Astrocyte (in vitro differentiated cells and primary cell): ENCODE data around the gene MPEG1. TPM values are rescaled to one million over a fixed set of nuclear protein-coding genes. Genes with fewer than 3 reads are reported as not detected.
A peak's percentile ranks its signal among the peaks of the same experiment; 100 is the strongest.

Source experiments
- DNase-seq: peaks from one replicate; pipeline ENCODE4 v3.0.0-alpha.2; 2010; ENCODE audit warnings: low read depth
- FAIRE-seq: peaks from 2 replicates; lab custom pipeline; 2011; peaks lifted over from hg19 to GRCh38; lab: Jason Lieb, UNC
- H2AFZ ChIP-seq: 2 replicates; pipeline ENCODE4 v1.6.0; 2012; ENCODE audit warnings: low read depth, low read length, inconsistent platforms
- H3K27ac ChIP-seq: 2 replicates; pipeline ENCODE4 v1.5.1; 2011; ENCODE audit warnings: low read depth, low read length, inconsistent platforms
- H3K27me3 ChIP-seq: 2 replicates; pipeline ENCODE4 v1.6.0; 2011; ENCODE audit warnings: low read length, inconsistent platforms; ENCODE audit not compliant: insufficient read depth
- H3K36me3 ChIP-seq: 2 replicates; pipeline ENCODE4 v1.5.1; 2011; ENCODE audit warnings: low read length, inconsistent platforms; ENCODE audit not compliant: insufficient read depth
- H3K4me1 ChIP-seq: 2 replicates; pipeline ENCODE4 v1.5.1; 2011; ENCODE audit warnings: low read length, inconsistent platforms; ENCODE audit not compliant: insufficient read depth
- H3K4me2 ChIP-seq: 2 replicates; pipeline ENCODE4 v1.6.0; 2012; ENCODE audit warnings: low read length, inconsistent platforms
- H3K4me3 ChIP-seq: 2 replicates; pipeline ENCODE4 v1.5.1; 2011; ENCODE audit warnings: low read depth, mild to moderate bottlenecking, low read length, inconsistent platforms; ENCODE audit not compliant: insufficient read depth
- H3K79me2 ChIP-seq: 2 replicates; pipeline ENCODE4 v1.6.0; 2012; ENCODE audit warnings: mild to moderate bottlenecking, low read length, inconsistent platforms; ENCODE audit not compliant: insufficient read depth
- H3K9ac ChIP-seq: 2 replicates; pipeline ENCODE4 v1.6.0; 2012; ENCODE audit warnings: mild to moderate bottlenecking, low read length, inconsistent platforms
- H3K9me3 ChIP-seq: 2 replicates; pipeline ENCODE4 v1.5.1; 2012; ENCODE audit warnings: low read depth, mild to moderate bottlenecking, low read length, inconsistent platforms; ENCODE audit not compliant: insufficient read depth
- H4K20me1 ChIP-seq: 2 replicates; pipeline ENCODE4 v1.6.0; 2012; ENCODE audit warnings: low read length, inconsistent platforms; ENCODE audit not compliant: insufficient read depth
- H3K27ac Mint-ChIP-seq: one replicate; pipeline ENCODE4 v1.8.0; 2021; ENCODE audit warnings: mild to moderate bottlenecking, mixed read lengths; ENCODE audit not compliant: unreplicated experiment
- H3K27me3 Mint-ChIP-seq: one replicate; pipeline ENCODE4 v1.8.0; 2021; ENCODE audit warnings: low read depth, mixed read lengths; ENCODE audit not compliant: unreplicated experiment
- H3K36me3 Mint-ChIP-seq: one replicate; pipeline ENCODE4 v1.8.0; 2021; ENCODE audit warnings: low read depth, mixed read lengths; ENCODE audit not compliant: unreplicated experiment
- H3K4me1 Mint-ChIP-seq: one replicate; pipeline ENCODE4 v1.8.0; 2021; ENCODE audit warnings: low read depth, mixed read lengths; ENCODE audit not compliant: unreplicated experiment
- H3K4me3 Mint-ChIP-seq: one replicate; pipeline ENCODE4 v1.8.0; 2021; ENCODE audit warnings: mild to moderate bottlenecking, moderate library complexity, mixed read lengths; ENCODE audit not compliant: unreplicated experiment
- H3K9me3 Mint-ChIP-seq: one replicate; pipeline ENCODE4 v1.8.0; 2021; ENCODE audit warnings: mild to moderate bottlenecking, mixed read lengths; ENCODE audit not compliant: unreplicated experiment
- CTCF ChIP-seq: IDR thresholded peaks from 2 replicates; pipeline ENCODE4 v1.5.1; 2011; ENCODE audit warnings: low read depth, mild to moderate bottlenecking, inconsistent platforms, low read length, moderate library complexity; ENCODE audit not compliant: insufficient read depth
- EZH2 ChIP-seq: IDR thresholded peaks from 2 replicates; pipeline ENCODE4 v1.6.1; 2012; ENCODE audit warnings: mild to moderate bottlenecking, low read length, inconsistent platforms; ENCODE audit not compliant: insufficient read depth
- total RNA-seq: library from RNA; stranded (reverse); gene quantifications from 2 replicates; pipeline ENCODE4 v1.2.1, GENCODE V29; 2021

Gene MPEG1
- total RNA-seq, 1 donor from 2014 or later: not detected

- H3K4me1 Mint-ChIP-seq: peaks cover 43% of the 10 kb centered on the region
- Histone ChIP-seq H4K20me1 (no peaks in the 10 kb centered on the region), H3K36me3 (no peaks in the 10 kb centered on the region), H3K4me1 (peaks cover 20% of the 10 kb centered on the region), H3K4me3 (no peak overlapping the region), H3K27me3 (peaks cover 46% of the 10 kb centered on the region), H3K9ac (no peak overlapping the region), H3K79me2 (no peaks in the 10 kb centered on the region), H3K27ac (no peak overlapping the region), H3K9me3 (no peaks in the 10 kb centered on the region), H2AFZ (no peak overlapping the region), H3K4me2 (peak overlapping the region; percentile 59)
- FAIRE-seq: peak; percentile 34
- H3K27me3 Mint-ChIP-seq: peaks cover 13% of the 10 kb centered on the region
- H3K36me3 Mint-ChIP-seq: peaks cover 22% of the 10 kb centered on the region
- TF ChIP-seq CTCF (peak; percentile 63), EZH2 (no peak)
- H3K9me3 Mint-ChIP-seq: no peaks in the 10 kb centered on the region
- peak overlapping the region; percentile 63 for H3K4me3 Mint-ChIP-seq
- H3K27ac Mint-ChIP-seq: peak overlapping the region; percentile 81
- DNase-seq: peak; percentile 94
Observed at GRCh38 chr11:59207988-59208451, 4.7 kb downstream of the MPEG1 start.

GRCh38 chr11:59206635-59207034 is 6.1 kb downstream of the MPEG1 start:
- H2AFZ ChIP-seq: no peak overlapping the region
- Mint-ChIP-seq H3K27ac (no peak overlapping the region), H3K36me3 (peaks cover 32% of the 10 kb centered on the region), H3K4me1 (peaks cover 43% of the 10 kb centered on the region), H3K9me3 (peaks cover 2% of the 10 kb centered on the region), H3K4me3 (no peak overlapping the region), H3K27me3 (peaks cover 4% of the 10 kb centered on the region)
- no peaks in the 10 kb centered on the region for H4K20me1 ChIP-seq
- no peak overlapping the region for H3K9ac ChIP-seq
- H3K4me3 ChIP-seq: no peak overlapping the region
- DNase-seq (no peak), FAIRE-seq (no peak)
- H3K4me1 ChIP-seq: peaks cover 20% of the 10 kb centered on the region
- no peak overlapping the region for H3K4me2 ChIP-seq
- no peak overlapping the region for H3K27ac ChIP-seq
- peak; percentile 43 for TF ChIP-seq CTCF
- no peak for TF ChIP-seq EZH2
- H3K79me2 ChIP-seq: no peaks in the 10 kb centered on the region
- peaks cover 35% of the 10 kb centered on the region for H3K27me3 ChIP-seq
- no peaks in the 10 kb centered on the region for H3K9me3 ChIP-seq
- no peaks in the 10 kb centered on the region for H3K36me3 ChIP-seq

- Histone ChIP-seq H2AFZ (no peak overlapping the region), H3K27me3 (peaks cover 29% of the 10 kb centered on the region), H3K9me3 (no peaks in the 10 kb centered on the region), H3K9ac (no peak overlapping the region), H3K4me1 (peaks cover 20% of the 10 kb centered on the region), H3K27ac (no peak overlapping the region), H3K36me3 (no peaks in the 10 kb centered on the region), H3K4me3 (no peak overlapping the region), H3K79me2 (no peaks in the 10 kb centered on the region), H4K20me1 (no peaks in the 10 kb centered on the region), H3K4me2 (no peak overlapping the region)
- DNase-seq (no peak), FAIRE-seq (no peak)
- Mint-ChIP-seq H3K4me1 (peaks cover 43% of the 10 kb centered on the region), H3K27ac (no peak overlapping the region), H3K27me3 (no peaks in the 10 kb centered on the region), H3K4me3 (no peak overlapping the region), H3K9me3 (peaks cover 2% of the 10 kb centered on the region), H3K36me3 (peaks cover 33% of the 10 kb centered on the region)
- TF ChIP-seq CTCF (no peak), EZH2 (no peak)
Observed at GRCh38 chr11:59205648-59206047, 7.1 kb downstream of the MPEG1 start.
